ENCODE data around the gene ERBB4. TPM values are rescaled to one million over a fixed set of nuclear protein-coding genes. Genes with fewer than 3 reads are reported as not detected.

The ERBB4 gene
- total RNA-seq, 3 donors from 2014 or later, result 1.6 to 53.1 (median 18.4) TPM

GRCh38 chr2:211408483-211408891 is 1130.1 kb downstream of the ERBB4 start:
- Histone ChIP-seq H3K36me3 (no peaks in the 10 kb centered on the region), H3K4me3 (no peak overlapping the region), H3K9me3 (no peaks in the 10 kb centered on the region), H3K27me3 (no peaks in the 10 kb centered on the region), H3K4me1 (no peaks in the 10 kb centered on the region), H3K27ac (no peak overlapping the region)
- intact Hi-C loops (cut with DNase I; ENCODE audit: low total_unique reads), result loop anchor here (10.0 kb wide), 1 partner anchor 814 kb away; no protein-coding TSS in a partner anchor
- TF ChIP-seq POLR2A (IDR thresholded peaks at IDR 0.05) (no peak), CTCF (IDR thresholded peaks at IDR 0.05) (no peak), POLR2AphosphoS5 (IDR thresholded peaks at IDR 0.05) (no peak)
- DNase-seq (ENCODE audit: low spot score in 2 of 2), result no peak

- no peak for DNase-seq (ENCODE audit: low spot score in 2 of 2)
- H3K9me3 ChIP-seq, result no peaks in the 10 kb centered on the region
- TF ChIP-seq POLR2AphosphoS5 (IDR thresholded peaks at IDR 0.05) (no peak), CTCF (IDR thresholded peaks at IDR 0.05) (no peak), POLR2A (IDR thresholded peaks at IDR 0.05) (no peak)
- H3K27me3 ChIP-seq, result no peaks in the 10 kb centered on the region
- intact Hi-C loops (cut with DNase I; ENCODE audit: low total_unique reads), result loop anchor here (10.0 kb wide), 1 partner anchor 812 kb away; no protein-coding TSS in a partner anchor
- H3K27ac ChIP-seq, result no peak overlapping the region
- H3K36me3 ChIP-seq, result no peaks in the 10 kb centered on the region
- no peaks in the 10 kb centered on the region for H3K4me1 ChIP-seq
- no peak overlapping the region for H3K4me3 ChIP-seq
Measured at GRCh38 chr2:211407076-211407475, 1131.5 kb downstream of the ERBB4 start.

GRCh38 chr2:211405036-211405435 is 1133.6 kb downstream of the ERBB4 start:
- intact Hi-C loops (cut with DNase I; ENCODE audit: low total_unique reads), result loop anchor here (10.0 kb wide), 1 partner anchor 810 kb away; no protein-coding TSS in a partner anchor
- DNase-seq (ENCODE audit: low spot score in 2 of 2), result no peak

GRCh38 chr2:211404098-211404497 is 1134.5 kb downstream of the ERBB4 start:
- no peak for DNase-seq (ENCODE audit: low spot score in 2 of 2)
- TF ChIP-seq POLR2AphosphoS5 (IDR thresholded peaks at IDR 0.05) (no peak), POLR2A (IDR thresholded peaks at IDR 0.05) (no peak), CTCF (IDR thresholded peaks at IDR 0.05) (no peak)
- intact Hi-C loops (cut with DNase I; ENCODE audit: low total_unique reads), result loop anchor here (10.0 kb wide), 1 partner anchor 809 kb away; no protein-coding TSS in a partner anchor

More at GRCh38 chr2:211405036-211405435, 1133.6 kb downstream of the ERBB4 start:
- H3K36me3 ChIP-seq, result no peaks in the 10 kb centered on the region
- H3K4me1 ChIP-seq, result no peaks in the 10 kb centered on the region
- H3K9me3 ChIP-seq, result no peaks in the 10 kb centered on the region
- TF ChIP-seq POLR2AphosphoS5 (IDR thresholded peaks at IDR 0.05) (no peak), CTCF (IDR thresholded peaks at IDR 0.05) (no peak), POLR2A (IDR thresholded peaks at IDR 0.05) (no peak)
- no peak overlapping the region for H3K4me3 ChIP-seq
- H3K27me3 ChIP-seq, result no peaks in the 10 kb centered on the region
- no peak overlapping the region for H3K27ac ChIP-seq

GRCh38 chr2:211401328-211401727 is 1137.3 kb downstream of the ERBB4 start:
- Histone ChIP-seq H3K27ac (no peak overlapping the region), H3K4me3 (no peak overlapping the region), H3K36me3 (no peaks in the 10 kb centered on the region), H3K9me3 (no peaks in the 10 kb centered on the region), H3K27me3 (no peaks in the 10 kb centered on the region), H3K4me1 (no peaks in the 10 kb centered on the region)
- TF ChIP-seq POLR2A (IDR thresholded peaks at IDR 0.05) (no peak), POLR2AphosphoS5 (IDR thresholded peaks at IDR 0.05) (no peak), CTCF (IDR thresholded peaks at IDR 0.05) (no peak)
- intact Hi-C loops (cut with DNase I; ENCODE audit: low total_unique reads), result loop anchor here (10.0 kb wide), 1 partner anchor 807 kb away; no protein-coding TSS in a partner anchor
- DNase-seq (ENCODE audit: low spot score in 2 of 2), result no peak

More at GRCh38 chr2:211404098-211404497, 1134.5 kb downstream of the ERBB4 start:
- no peaks in the 10 kb centered on the region for H3K36me3 ChIP-seq
- no peaks in the 10 kb centered on the region for H3K27me3 ChIP-seq
- H3K4me1 ChIP-seq, result no peaks in the 10 kb centered on the region
- H3K27ac ChIP-seq, result no peak overlapping the region
- no peaks in the 10 kb centered on the region for H3K9me3 ChIP-seq
- no peak overlapping the region for H3K4me3 ChIP-seq

All from breast epithelium (tissue), 4 donors.